Mucosa of descending colon (tissue), 3 donors: ENCODE results near the gene ERMP1. TPM values are rescaled to one million over a fixed set of nuclear protein-coding genes. Genes with fewer than 3 reads are reported as not detected.

Experiments
- ATAC-seq: fragments of 200-7000 bp; cut with Tn5 transposase; one replicate; pipeline ENCODE4 v1.9.1; 2020; ENCODE audit warnings: mild to moderate bottlenecking, moderate library complexity
- DNase-seq, 3 donors: peaks; one replicate each; pipeline ENCODE4 v3.0.0-alpha.2; 2020
- H3K36me3 ChIP-seq: fragments of 200-600 bp; one replicate; pipeline ENCODE4 v1.8.0; 2021; ENCODE audit warnings: low read depth, mild to moderate bottlenecking
- H3K4me1 ChIP-seq: fragments of 200-600 bp; one replicate; pipeline ENCODE4 v1.8.0; 2021; ENCODE audit warnings: low read depth, mild to moderate bottlenecking
- H3K4me3 ChIP-seq: fragments of 200-600 bp; one replicate; pipeline ENCODE4 v1.8.0; 2021; ENCODE audit warnings: mild to moderate bottlenecking
- H3K9me3 ChIP-seq: fragments of 200-600 bp; one replicate; pipeline ENCODE4 v1.8.0; 2021; ENCODE audit warnings: mild to moderate bottlenecking
- intact Hi-C, 2 donors: fragments of 100-400 bp; cut with DNase I in 1 of 2; cut with micrococcal nuclease in 1 of 2; formaldehyde crosslinking; loops; one replicate each; pipeline versions ENCODE4 v1.11.0 to v1.11.1; 2022; cut with DNase I, micrococcal nuclease
- total RNA-seq, 3 donors: library from RNA; stranded (reverse); fragmentation: NEBNext Ultra II Directional in 2 of 3; extraction: Animal tissue kit (Norgen Biotek cat#: 25700) in 2 of 3; gene quantifications; one replicate each; pipeline versions ENCODE4 v1.2.1 to v1.2.4, GENCODE V29; 2021 to 2023
- TF ChIP-seq, protein P1 (sequence below): fragments of 200-600 bp; IDR thresholded peaks from one replicate; pipeline ENCODE4 v1.8.0; 2022; ENCODE audit warnings: antibody characterized with exemption, mild to moderate bottlenecking
- donor health status: DM: no; HTN: no; CAD: no; lungs with moderate emphysema.
- donor health status: DM: no; HTN: no; CAD: no.
- donor health status: DM: no; HTN: yes; CAD: no.

The ERMP1 gene
- total RNA-seq, 3 donors from 2014 or later = 29.5 to 60.6 (median 34.1) TPM

DNA sequence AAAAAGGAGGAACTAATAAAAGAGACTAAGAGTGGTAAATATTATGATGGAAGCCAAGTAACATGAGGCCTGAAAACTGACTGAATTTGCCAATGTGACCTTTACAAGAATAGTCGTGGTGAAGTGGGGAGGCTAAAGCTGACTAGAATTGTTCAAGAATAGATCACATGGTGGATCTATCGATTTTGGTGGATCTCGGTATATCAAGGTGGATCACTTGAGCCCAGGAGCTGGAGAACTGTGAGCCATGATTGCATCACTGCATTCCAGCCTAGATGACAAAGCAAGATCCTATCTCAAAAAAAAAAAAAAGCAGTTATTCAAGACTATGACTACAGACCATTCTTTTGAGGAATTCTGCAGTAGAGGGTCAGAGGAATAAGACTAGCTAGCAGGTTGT, 15.1 kb downstream of the ERMP1 start:
- Histone ChIP-seq H3K4me1 (no peaks in the 10 kb centered on the region), H3K4me3 (no peak overlapping the region), H3K9me3 (no peaks in the 10 kb centered on the region), H3K36me3 (no peaks in the 10 kb centered on the region)
- DNase-seq (no peak), ATAC-seq (no peak)
- intact Hi-C loops = no loop called here
- TF ChIP-seq, protein P1, sequence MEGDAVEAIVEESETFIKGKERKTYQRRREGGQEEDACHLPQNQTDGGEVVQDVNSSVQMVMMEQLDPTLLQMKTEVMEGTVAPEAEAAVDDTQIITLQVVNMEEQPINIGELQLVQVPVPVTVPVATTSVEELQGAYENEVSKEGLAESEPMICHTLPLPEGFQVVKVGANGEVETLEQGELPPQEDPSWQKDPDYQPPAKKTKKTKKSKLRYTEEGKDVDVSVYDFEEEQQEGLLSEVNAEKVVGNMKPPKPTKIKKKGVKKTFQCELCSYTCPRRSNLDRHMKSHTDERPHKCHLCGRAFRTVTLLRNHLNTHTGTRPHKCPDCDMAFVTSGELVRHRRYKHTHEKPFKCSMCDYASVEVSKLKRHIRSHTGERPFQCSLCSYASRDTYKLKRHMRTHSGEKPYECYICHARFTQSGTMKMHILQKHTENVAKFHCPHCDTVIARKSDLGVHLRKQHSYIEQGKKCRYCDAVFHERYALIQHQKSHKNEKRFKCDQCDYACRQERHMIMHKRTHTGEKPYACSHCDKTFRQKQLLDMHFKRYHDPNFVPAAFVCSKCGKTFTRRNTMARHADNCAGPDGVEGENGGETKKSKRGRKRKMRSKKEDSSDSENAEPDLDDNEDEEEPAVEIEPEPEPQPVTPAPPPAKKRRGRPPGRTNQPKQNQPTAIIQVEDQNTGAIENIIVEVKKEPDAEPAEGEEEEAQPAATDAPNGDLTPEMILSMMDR = no peak

DNA sequence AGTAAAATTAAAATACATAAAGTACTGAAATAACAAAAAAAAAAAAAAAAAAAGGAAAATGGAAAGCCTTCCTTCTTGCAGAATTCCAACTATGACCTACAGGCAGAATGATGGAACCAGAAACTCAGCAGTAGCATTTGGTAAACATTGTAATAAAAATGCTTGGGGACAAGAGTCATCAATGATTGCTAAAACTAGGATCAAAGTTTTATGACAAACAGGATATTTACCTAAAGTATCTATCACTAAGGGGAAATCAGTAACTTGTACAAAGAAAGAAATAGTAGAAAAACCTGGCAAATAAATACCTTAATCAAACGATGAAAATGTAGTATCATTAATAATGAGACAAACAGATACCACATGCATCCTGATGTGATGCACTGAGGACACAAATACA, 17.5 kb downstream of the ERMP1 start:
- ATAC-seq = no peak
- Histone ChIP-seq H3K4me3 (no peak overlapping the region), H3K4me1 (no peaks in the 10 kb centered on the region), H3K9me3 (no peaks in the 10 kb centered on the region), H3K36me3 (peaks cover 3% of the 10 kb centered on the region)
- no peak for DNase-seq
- TF ChIP-seq, protein P1 = no peak
- intact Hi-C loops = no loop called here

DNA sequence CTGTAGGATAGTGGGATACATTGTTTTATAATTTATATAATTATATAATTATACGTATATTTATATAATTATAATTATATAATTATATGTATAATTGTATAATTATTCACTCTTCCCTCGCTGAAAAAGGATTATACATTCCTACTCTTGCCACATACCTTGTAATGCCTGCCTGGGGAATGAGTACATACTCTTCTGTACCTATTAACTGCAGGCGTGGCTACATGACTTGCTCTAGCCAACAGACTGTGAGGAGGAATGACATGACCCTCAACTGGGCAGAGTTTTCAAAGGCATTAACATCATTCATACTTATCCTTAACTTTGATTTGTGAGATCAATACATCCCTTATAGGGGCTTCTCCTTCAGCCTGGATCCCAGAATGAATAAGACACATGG, 19.1 kb downstream of the ERMP1 start:
- Histone ChIP-seq H3K36me3 (peaks cover 3% of the 10 kb centered on the region), H3K4me1 (no peaks in the 10 kb centered on the region), H3K4me3 (no peak overlapping the region), H3K9me3 (no peaks in the 10 kb centered on the region)
- DNase-seq (no peak), ATAC-seq (peak; percentile 68)
- intact Hi-C loops = no loop called here
- TF ChIP-seq, protein P1 = no peak

DNA sequence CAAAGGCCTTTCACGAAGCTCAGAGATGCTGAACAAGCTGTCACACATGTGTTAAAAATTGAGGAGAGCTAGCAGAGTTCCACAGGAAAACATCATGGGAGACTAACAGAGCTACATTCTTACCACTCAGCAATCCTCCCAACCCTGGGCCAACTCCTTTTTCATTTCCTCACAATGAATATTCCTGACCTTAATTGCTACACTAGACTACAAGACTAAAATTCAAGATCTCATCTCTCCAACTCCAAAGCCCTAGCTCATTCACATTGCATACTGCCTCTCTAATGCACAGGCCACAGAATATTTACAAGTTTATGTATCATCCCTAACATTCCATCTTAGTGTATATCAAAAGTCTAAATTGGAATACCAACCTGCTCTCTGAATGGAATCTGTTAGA, 21.2 kb downstream of the ERMP1 start:
- Histone ChIP-seq H3K36me3 (peaks cover 3% of the 10 kb centered on the region), H3K9me3 (no peaks in the 10 kb centered on the region), H3K4me1 (no peaks in the 10 kb centered on the region), H3K4me3 (no peak overlapping the region)
- ATAC-seq (no peak), DNase-seq (no peak)
- TF ChIP-seq, protein P1 = no peak
- intact Hi-C loops = no loop called here

DNA sequence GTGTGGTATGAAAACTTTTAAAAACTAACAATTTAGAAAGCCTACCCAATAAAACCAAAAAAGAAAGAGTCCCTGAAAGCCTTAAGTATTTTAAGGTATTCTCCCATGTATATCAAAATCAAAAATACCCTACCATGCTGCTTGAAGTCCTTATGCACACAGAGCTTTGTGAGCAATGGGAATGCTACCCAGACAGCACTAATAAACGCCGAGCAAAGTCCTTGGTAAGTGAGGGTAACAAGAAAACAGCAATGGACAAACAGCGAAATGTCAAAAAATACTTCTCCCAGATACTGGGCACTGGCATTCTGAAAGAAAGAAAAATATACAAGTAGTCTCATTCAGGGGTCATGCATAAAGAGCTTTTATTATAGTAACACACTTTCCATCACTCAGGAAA, 27.4 kb downstream of the ERMP1 start:
- no peaks in the 10 kb centered on the region for H3K9me3 ChIP-seq
- no peaks in the 10 kb centered on the region for H3K36me3 ChIP-seq
- no peak overlapping the region for H3K4me3 ChIP-seq
- ATAC-seq = no peak
- intact Hi-C loops = no loop called here
- DNase-seq = no peak
- H3K4me1 ChIP-seq = peaks cover 9% of the 10 kb centered on the region
- TF ChIP-seq, protein P1 = no peak

DNA sequence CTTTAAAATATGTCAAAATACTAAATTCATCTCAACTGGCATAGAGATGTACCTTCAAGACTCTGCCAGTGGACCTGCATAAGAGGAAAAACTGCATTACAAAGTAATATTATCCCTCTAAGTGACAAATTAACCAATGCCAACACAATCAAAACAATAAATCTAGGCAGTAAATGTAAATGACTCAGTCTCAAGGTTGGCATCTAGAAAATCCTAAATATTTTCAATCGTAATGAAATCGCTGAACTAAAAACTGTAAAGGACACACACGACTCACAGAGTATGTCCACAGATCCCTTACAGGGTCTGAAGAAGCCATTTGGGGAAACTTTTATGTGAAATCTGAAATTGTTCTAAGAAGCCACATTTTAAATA, 31.2 kb downstream of the ERMP1 start:
- no peaks in the 10 kb centered on the region for H3K36me3 ChIP-seq
- H3K4me1 ChIP-seq = peaks cover 9% of the 10 kb centered on the region
- ATAC-seq (peak; percentile 79), DNase-seq (no peak)
- H3K9me3 ChIP-seq = no peaks in the 10 kb centered on the region
- TF ChIP-seq, protein P1 = no peak
- intact Hi-C loops = no loop called here
- no peak overlapping the region for H3K4me3 ChIP-seq
